ENCODE measurements around the gene GRIA2. TPM values are rescaled to one million over a fixed set of nuclear protein-coding genes. Genes with fewer than 3 reads are reported as not detected.

GRIA2 gene
- total RNA-seq, 1 donor from 2014 or later = 0.07 TPM

DNA sequence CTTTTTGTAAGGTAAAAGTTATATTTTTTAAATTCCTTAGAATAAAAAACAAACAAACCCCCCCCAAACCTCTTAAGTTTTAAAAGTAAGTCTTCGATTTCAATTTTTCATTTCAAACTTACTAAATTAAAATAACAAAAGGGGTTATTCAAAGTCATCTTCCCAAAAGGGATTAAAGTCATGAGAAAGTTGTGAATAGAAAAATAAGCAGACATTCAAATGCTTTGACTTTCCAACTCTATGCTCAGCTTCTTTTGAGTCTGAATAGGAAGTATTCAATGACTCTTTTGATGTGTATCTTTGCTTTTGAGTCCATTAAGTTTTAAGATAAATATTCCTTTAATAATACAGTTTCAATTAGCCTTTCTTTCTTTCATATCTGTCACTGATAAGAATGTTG is 138.3 kb downstream of the GRIA2 start:
- H3K36me3 Mint-ChIP-seq = no peaks in the 10 kb centered on the region

DNA sequence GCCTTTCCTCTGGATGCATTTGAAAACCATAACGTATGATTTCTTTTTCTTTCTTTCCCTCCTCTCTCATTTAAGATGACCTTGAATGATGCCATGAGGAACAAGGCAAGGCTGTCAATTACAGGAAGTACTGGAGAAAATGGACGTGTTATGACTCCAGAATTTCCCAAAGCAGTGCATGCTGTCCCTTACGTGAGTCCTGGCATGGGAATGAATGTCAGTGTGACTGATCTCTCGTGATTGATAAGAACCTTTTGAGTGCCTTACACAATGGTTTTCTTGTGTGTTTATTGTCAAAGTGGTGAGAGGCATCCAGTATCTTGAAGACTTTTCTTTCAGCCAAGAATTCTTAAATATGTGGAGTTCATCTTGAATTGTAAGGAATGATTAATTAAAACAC is 142.8 kb downstream of the GRIA2 start:
- no peak overlapping the region for H3K27ac ChIP-seq
- Mint-ChIP-seq H3K27ac (no peak overlapping the region), H3K36me3 (no peaks in the 10 kb centered on the region), H3K4me1 (peaks cover 3% of the 10 kb centered on the region), H3K27me3 (ENCODE audit: insufficient read depth, low read depth) (no peaks in the 10 kb centered on the region), H3K9me3 (no peaks in the 10 kb centered on the region), H3K4me3 (no peak overlapping the region)
- H3K9me3 ChIP-seq (ENCODE audit: low read depth) = no peaks in the 10 kb centered on the region
- H3K4me1 ChIP-seq = no peaks in the 10 kb centered on the region
- H3K9ac ChIP-seq = no peak overlapping the region
- no peaks in the 10 kb centered on the region for H3K79me2 ChIP-seq (ENCODE audit: low read depth)
- no peak overlapping the region for H2AFZ ChIP-seq (replicated peaks)
- no peak overlapping the region for H3K4me2 ChIP-seq
- no peaks in the 10 kb centered on the region for H3F3A ChIP-seq (ENCODE audit: low read depth)
- H3K36me3 ChIP-seq = no peaks in the 10 kb centered on the region
- H3K27me3 ChIP-seq = no peaks in the 10 kb centered on the region
- no peak overlapping the region for H3K4me3 ChIP-seq
- H4K20me1 ChIP-seq (ENCODE audit: low read depth) = no peaks in the 10 kb centered on the region
- no peak for DNase-seq (ENCODE audit: low spot score)
- TF ChIP-seq EZH2 (IDR thresholded peaks at IDR 0.05) (no peak), EZH2phosphoT487 (IDR thresholded peaks at IDR 0.05) (no peak)
- TF ChIP-seq, protein P1, sequence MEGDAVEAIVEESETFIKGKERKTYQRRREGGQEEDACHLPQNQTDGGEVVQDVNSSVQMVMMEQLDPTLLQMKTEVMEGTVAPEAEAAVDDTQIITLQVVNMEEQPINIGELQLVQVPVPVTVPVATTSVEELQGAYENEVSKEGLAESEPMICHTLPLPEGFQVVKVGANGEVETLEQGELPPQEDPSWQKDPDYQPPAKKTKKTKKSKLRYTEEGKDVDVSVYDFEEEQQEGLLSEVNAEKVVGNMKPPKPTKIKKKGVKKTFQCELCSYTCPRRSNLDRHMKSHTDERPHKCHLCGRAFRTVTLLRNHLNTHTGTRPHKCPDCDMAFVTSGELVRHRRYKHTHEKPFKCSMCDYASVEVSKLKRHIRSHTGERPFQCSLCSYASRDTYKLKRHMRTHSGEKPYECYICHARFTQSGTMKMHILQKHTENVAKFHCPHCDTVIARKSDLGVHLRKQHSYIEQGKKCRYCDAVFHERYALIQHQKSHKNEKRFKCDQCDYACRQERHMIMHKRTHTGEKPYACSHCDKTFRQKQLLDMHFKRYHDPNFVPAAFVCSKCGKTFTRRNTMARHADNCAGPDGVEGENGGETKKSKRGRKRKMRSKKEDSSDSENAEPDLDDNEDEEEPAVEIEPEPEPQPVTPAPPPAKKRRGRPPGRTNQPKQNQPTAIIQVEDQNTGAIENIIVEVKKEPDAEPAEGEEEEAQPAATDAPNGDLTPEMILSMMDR (IDR thresholded peaks at IDR 0.05) = no peak

More for the DNA sequence above, 138.3 kb downstream of the GRIA2 start:
- H3K9ac ChIP-seq = no peak overlapping the region
- H3K4me3 ChIP-seq = no peak overlapping the region
- no peak overlapping the region for H3K4me2 ChIP-seq
- no peaks in the 10 kb centered on the region for H3K27me3 ChIP-seq
- Mint-ChIP-seq H3K4me3 (no peak overlapping the region), H3K27ac (no peak overlapping the region), H3K27me3 (ENCODE audit: insufficient read depth, low read depth) (no peaks in the 10 kb centered on the region), H3K4me1 (peaks cover 5% of the 10 kb centered on the region), H3K9me3 (no peaks in the 10 kb centered on the region)
- H3K36me3 ChIP-seq = no peaks in the 10 kb centered on the region
- no peak overlapping the region for H3K27ac ChIP-seq
- no peaks in the 10 kb centered on the region for H3K9me3 ChIP-seq (ENCODE audit: low read depth)
- no peak for TF ChIP-seq EZH2phosphoT487 (IDR thresholded peaks at IDR 0.05)
- TF ChIP-seq, protein P1 (IDR thresholded peaks at IDR 0.05) = no peak
- no peak for TF ChIP-seq EZH2 (IDR thresholded peaks at IDR 0.05)
- H4K20me1 ChIP-seq (ENCODE audit: low read depth) = no peaks in the 10 kb centered on the region
- no peaks in the 10 kb centered on the region for H3F3A ChIP-seq (ENCODE audit: low read depth)
- no peaks in the 10 kb centered on the region for H3K79me2 ChIP-seq (ENCODE audit: low read depth)
- no peak overlapping the region for H2AFZ ChIP-seq (replicated peaks)
- no peaks in the 10 kb centered on the region for H3K4me1 ChIP-seq
- DNase-seq (ENCODE audit: low spot score) = no peak

- no peak overlapping the region for H3K4me3 ChIP-seq
- H4K20me1 ChIP-seq (ENCODE audit: low read depth) = no peaks in the 10 kb centered on the region
- no peak for DNase-seq (ENCODE audit: low spot score)
- TF ChIP-seq EZH2phosphoT487 (IDR thresholded peaks at IDR 0.05) (no peak), EZH2 (IDR thresholded peaks at IDR 0.05) (no peak)
- TF ChIP-seq, protein P1 (IDR thresholded peaks at IDR 0.05) = no peak
- no peak overlapping the region for H2AFZ ChIP-seq (replicated peaks)
- H3K27me3 ChIP-seq = no peaks in the 10 kb centered on the region
- H3K27me3 Mint-ChIP-seq (ENCODE audit: insufficient read depth, low read depth) = no peaks in the 10 kb centered on the region
- no peaks in the 10 kb centered on the region for H3K36me3 Mint-ChIP-seq
- no peak overlapping the region for H3K27ac ChIP-seq
- no peak overlapping the region for H3K4me3 Mint-ChIP-seq
- H3K9ac ChIP-seq = no peak overlapping the region
- H3K36me3 ChIP-seq = no peaks in the 10 kb centered on the region
- H3K27ac Mint-ChIP-seq = no peak overlapping the region
- no peaks in the 10 kb centered on the region for H3K4me1 Mint-ChIP-seq
- no peaks in the 10 kb centered on the region for H3K79me2 ChIP-seq (ENCODE audit: low read depth)
- H3K9me3 ChIP-seq (ENCODE audit: low read depth) = no peaks in the 10 kb centered on the region
- H3K9me3 Mint-ChIP-seq = no peaks in the 10 kb centered on the region
- H3K4me1 ChIP-seq = no peaks in the 10 kb centered on the region
- no peak overlapping the region for H3K4me2 ChIP-seq
- H3F3A ChIP-seq (ENCODE audit: low read depth) = no peaks in the 10 kb centered on the region
Observed at GRCh38 chr4:157372154-157372553, 151.6 kb downstream of the GRIA2 start.
